Endothelial cell of umbilical vein (primary cell): Measurements from ENCODE around the gene PNPLA2.
A peak's percentile ranks its signal among the peaks of the same experiment; 100 is the strongest.

Experiments used
- CTCF ChIP-seq, 2 donors: IDR thresholded peaks; 1 replicate in 1 of 2; 2 replicates in 1 of 2; pipeline ENCODE4 v1.5.1; 2011; ENCODE audit warnings: low read length in 2 of 2, mild to moderate bottlenecking in 2 of 2, moderate library complexity in 2 of 2, control low read depth in 1 of 2, inconsistent platforms in 1 of 2, low read depth in 1 of 2; ENCODE audit not compliant: insufficient read depth in 1 of 2; ENCODE audit errors: extremely low read depth in 1 of 2
- MAX ChIP-seq: IDR thresholded peaks from 2 replicates; pipeline ENCODE4 v1.6.1; 2011; ENCODE audit not compliant: insufficient read depth, insufficient read length
- POLR2A ChIP-seq: IDR thresholded peaks from 2 replicates; pipeline ENCODE4 v1.6.1; 2012; ENCODE audit warnings: low read depth, mild to moderate bottlenecking, control low read depth, low read length
- POLR2AphosphoS5 ChIP-seq: IDR thresholded peaks from 2 replicates; pipeline ENCODE4 v1.6.1; 2012; ENCODE audit warnings: low read depth, mild to moderate bottlenecking, control low read depth, low read length, moderate library complexity; ENCODE audit not compliant: insufficient read depth

GRCh38 chr11:829847-830294 lies 11.2 kb downstream of the PNPLA2 start:
- no peak for TF ChIP-seq CTCF (IDR thresholded peaks at IDR 0.05; ENCODE audit: extremely low read depth in 1 of 2, insufficient read depth in 1 of 2, low read depth in 1 of 2, low read length in 2 of 2)
- no peak for TF ChIP-seq POLR2AphosphoS5
- no peak for TF ChIP-seq MAX
- TF ChIP-seq POLR2A = peak; percentile 57
